HEK293 (cell line): ENCODE measurements around the gene GRHL3.

Source experiments
- BCL11A ChIP-seq: fragments of 450-650 bp; formaldehyde crosslinking; IDR thresholded peaks from 2 replicates; pipeline ENCODE4 v1.5.1; 2016; ENCODE audit warnings: low read depth, missing biosample characterization, missing genetic modification characterization
- CTCF ChIP-seq: fragments of 450-650 bp; formaldehyde crosslinking; IDR thresholded peaks from 2 replicates; pipeline ENCODE4 v1.5.1; 2016; ENCODE audit warnings: missing biosample characterization, missing genetic modification characterization
- FEZF1 ChIP-seq: fragments of 450-650 bp; formaldehyde crosslinking; IDR thresholded peaks from 2 replicates; pipeline ENCODE4 v1.5.1; 2016; ENCODE audit warnings: missing biosample characterization, missing genetic modification characterization
- KLF7 ChIP-seq: fragments of 450-650 bp; formaldehyde crosslinking; IDR thresholded peaks from 2 replicates; pipeline ENCODE4 v1.5.1; 2016; ENCODE audit warnings: missing biosample characterization, missing genetic modification characterization, borderline replicate concordance
- KLF8 ChIP-seq: fragments of 450-650 bp; formaldehyde crosslinking; IDR thresholded peaks from 2 replicates; pipeline ENCODE4 v1.5.1; 2016; ENCODE audit warnings: missing biosample characterization, missing genetic modification characterization
- MEIS1 ChIP-seq: sonication (generic); formaldehyde crosslinking; IDR thresholded peaks from 2 replicates; pipeline ENCODE4 v1.8.1; 2022; ENCODE audit warnings: missing genetic modification reagents, mild to moderate bottlenecking, borderline replicate concordance
- OVOL3 ChIP-seq: fragments of 450-650 bp; formaldehyde crosslinking; IDR thresholded peaks from 2 replicates; pipeline ENCODE4 v1.5.1; 2016; ENCODE audit warnings: missing biosample characterization, missing genetic modification characterization
- PRDM4 ChIP-seq: fragments of 450-650 bp; formaldehyde crosslinking; IDR thresholded peaks from 2 replicates; pipeline ENCODE4 v1.5.1; 2017; ENCODE audit warnings: missing biosample characterization, missing genetic modification characterization
- SCRT1 ChIP-seq: fragments of 450-650 bp; formaldehyde crosslinking; IDR thresholded peaks from 2 replicates; pipeline ENCODE4 v1.5.1; 2016; ENCODE audit warnings: missing biosample characterization, missing genetic modification characterization, borderline replicate concordance
- TRIM28 ChIP-seq: IDR thresholded peaks from 2 replicates; pipeline ENCODE4 v1.6.1; 2011; ENCODE audit warnings: low read length, control low read depth, borderline replicate concordance
- ZNF138 ChIP-seq: fragments of 450-650 bp; formaldehyde crosslinking; IDR thresholded peaks from 2 replicates; pipeline ENCODE4 v1.5.1; 2016; ENCODE audit warnings: missing biosample characterization, missing genetic modification characterization, borderline replicate concordance
- ZNF202 ChIP-seq: fragments of 450-650 bp; formaldehyde crosslinking; IDR thresholded peaks from 2 replicates; pipeline ENCODE4 v1.5.1; 2016; ENCODE audit warnings: missing biosample characterization, missing genetic modification characterization, borderline replicate concordance
- ZNF221 ChIP-seq: fragments of 450-650 bp; formaldehyde crosslinking; IDR thresholded peaks from 2 replicates; pipeline ENCODE4 v1.5.1; 2017; ENCODE audit warnings: missing biosample characterization, missing genetic modification characterization, borderline replicate concordance
- ZNF223 ChIP-seq: fragments of 450-650 bp; formaldehyde crosslinking; IDR thresholded peaks from 2 replicates; pipeline ENCODE4 v1.5.1; 2016; ENCODE audit warnings: missing biosample characterization, missing genetic modification characterization
- ZNF341 ChIP-seq: fragments of 450-650 bp; formaldehyde crosslinking; IDR thresholded peaks from 2 replicates; pipeline ENCODE4; 2016; ENCODE audit warnings: low read depth, missing biosample characterization, missing genetic modification characterization
- ZNF354C ChIP-seq: fragments of 450-650 bp; formaldehyde crosslinking; IDR thresholded peaks from 2 replicates; pipeline ENCODE4 v1.5.1; 2016; ENCODE audit warnings: missing biosample characterization, missing genetic modification characterization, low read depth, borderline replicate concordance
- ZNF391 ChIP-seq: fragments of 450-650 bp; formaldehyde crosslinking; IDR thresholded peaks from 2 replicates; pipeline ENCODE4 v1.5.1; 2016; ENCODE audit warnings: low read depth, missing biosample characterization, missing genetic modification characterization, borderline replicate concordance
- ZNF394 ChIP-seq: fragments of 450-650 bp; formaldehyde crosslinking; IDR thresholded peaks from 2 replicates; pipeline ENCODE4 v1.5.1; 2016; ENCODE audit warnings: missing biosample characterization, missing genetic modification characterization, mild to moderate bottlenecking, moderate library complexity, borderline replicate concordance
- ZNF518A ChIP-seq: fragments of 450-650 bp; formaldehyde crosslinking; conservative IDR thresholded peaks from 2 replicates; pipeline ENCODE4 v1.5.1; 2016; ENCODE audit warnings: low read depth, missing biosample characterization, missing genetic modification characterization
- ZNF521 ChIP-seq: fragments of 450-650 bp; formaldehyde crosslinking; IDR thresholded peaks from 2 replicates; pipeline ENCODE4 v1.5.1; 2017; ENCODE audit warnings: missing biosample characterization, mild to moderate bottlenecking, missing genetic modification characterization
- ZNF544 ChIP-seq: fragments of 450-650 bp; formaldehyde crosslinking; IDR thresholded peaks from 2 replicates; pipeline ENCODE4 v1.5.0; 2017; ENCODE audit warnings: missing biosample characterization, missing genetic modification characterization
- ZNF596 ChIP-seq: fragments of 450-650 bp; IDR thresholded peaks from 2 replicates; pipeline ENCODE4 v1.5.0; 2018; ENCODE audit warnings: missing biosample characterization, mild to moderate bottlenecking, missing genetic modification characterization, moderate library complexity
- ZNF645 ChIP-seq: fragments of 450-650 bp; formaldehyde crosslinking; IDR thresholded peaks from 2 replicates; pipeline ENCODE4; 2016; ENCODE audit warnings: missing biosample characterization, missing genetic modification characterization
- ZNF654 ChIP-seq: fragments of 450-650 bp; formaldehyde crosslinking; IDR thresholded peaks from 2 replicates; pipeline ENCODE4 v1.5.1; 2016; ENCODE audit warnings: low read depth, missing biosample characterization, missing genetic modification characterization
- ZNF792 ChIP-seq: fragments of 450-650 bp; formaldehyde crosslinking; IDR thresholded peaks from 2 replicates; pipeline ENCODE4 v1.5.1; 2016; ENCODE audit warnings: missing biosample characterization, missing genetic modification characterization
- ZSCAN23 ChIP-seq: fragments of 450-650 bp; formaldehyde crosslinking; IDR thresholded peaks from 2 replicates; pipeline ENCODE4 v1.5.1; 2016; ENCODE audit warnings: missing biosample characterization, missing genetic modification characterization
- ZSCAN4 ChIP-seq: fragments of 450-650 bp; formaldehyde crosslinking; IDR thresholded peaks from 2 replicates; pipeline ENCODE4 v1.5.1; 2017; ENCODE audit warnings: missing biosample characterization, missing genetic modification characterization

Gene GRHL3

GRCh38 chr1:24289937-24290595 is 29.1 kb upstream of the GRHL3 start (continued):
- 0 out of 2 replicates have a peak, but pooled peaks have one; percentile 15 for TF ChIP-seq ZNF354C
- TF ChIP-seq CTCF (tag by site-specific recombination), result no peak
- TF ChIP-seq FEZF1 (tag by site-specific recombination), result peak; percentile 65
- peak; percentile 71; the same call in 1 of the 2 replicates for TF ChIP-seq ZNF391 (tag by site-specific recombination)
- no peak for TF ChIP-seq TRIM28
- no peak for TF ChIP-seq MEIS1 (CRISPR knock-in tag)
- no peak for TF ChIP-seq ZNF645 (tag by site-specific recombination)
- no peak for TF ChIP-seq SCRT1
- TF ChIP-seq OVOL3 (tag by site-specific recombination), result 0 out of 2 replicates have a peak, but pooled peaks have one; percentile 49
- peak; percentile 49; the same call in 1 of the 2 replicates for TF ChIP-seq ZSCAN23
- no peak for TF ChIP-seq KLF7 (tag by site-specific recombination)
- no peak for TF ChIP-seq ZNF223 (tag by site-specific recombination)
- TF ChIP-seq ZSCAN4 (tag by site-specific recombination), result no peak
- TF ChIP-seq ZNF596 (tag by site-specific recombination), result no peak
- peak; percentile 85; the same call in 1 of the 2 replicates for TF ChIP-seq BCL11A
- no peak for TF ChIP-seq ZNF521 (tag by site-specific recombination)
- no peak for TF ChIP-seq ZNF518A
- TF ChIP-seq PRDM4 (tag by site-specific recombination), result peak; percentile 78
- peak; percentile 51; the same call in 1 of the 2 replicates for TF ChIP-seq ZNF394
- TF ChIP-seq ZNF792 (tag by site-specific recombination), result no peak
- TF ChIP-seq KLF8 (tag by site-specific recombination), result peak; percentile 60; the same call in 1 of the 2 replicates
- TF ChIP-seq ZNF544 (tag by site-specific recombination), result no peak
- TF ChIP-seq ZNF654 (tag by site-specific recombination), result no peak
- no peak for TF ChIP-seq ZNF138 (tag by site-specific recombination)
- TF ChIP-seq ZNF341, result peak; percentile 48
- TF ChIP-seq ZNF221, result no peak
- TF ChIP-seq ZNF202 (tag by site-specific recombination), result no peak
